ENCODE measurements around the gene PSMC3IP. TPM values are rescaled to one million over a fixed set of nuclear protein-coding genes. Genes with fewer than 3 reads are reported as not detected.
A peak's percentile ranks its signal among the peaks of the same experiment; 100 is the strongest.

The PSMC3IP gene
- total RNA-seq, 6 donors from 2014 or later: 1.9 to 6.8 (median 3.8) TPM; not detected in 1

- Histone ChIP-seq H3K36me3 (peaks cover 10 to 51% (median 44%) of the 10 kb centered on the region in 4 donors), H3K9me3 (no peaks in the 10 kb centered on the region), H3K27me3 (no peaks in the 10 kb centered on the region), H3K27ac (peak overlapping the region; percentile 96 to 99 (median 97)), H3K4me3 (peak overlapping the region in 1 of 4 donors; percentile 91), H3K4me1 (peaks cover 51 to 66% (median 54%) of the 10 kb centered on the region in 4 donors)
- no peak for DNase-seq
- no peak for ATAC-seq (ENCODE audit: low FRiP score in 2 of 2)
- TF ChIP-seq EP300 (IDR thresholded peaks at IDR 0.05) (no peak), POLR2AphosphoS5 (IDR thresholded peaks at IDR 0.05) (no peak), POLR2A (IDR thresholded peaks at IDR 0.05) (no peak)
- TF ChIP-seq, protein P1, sequence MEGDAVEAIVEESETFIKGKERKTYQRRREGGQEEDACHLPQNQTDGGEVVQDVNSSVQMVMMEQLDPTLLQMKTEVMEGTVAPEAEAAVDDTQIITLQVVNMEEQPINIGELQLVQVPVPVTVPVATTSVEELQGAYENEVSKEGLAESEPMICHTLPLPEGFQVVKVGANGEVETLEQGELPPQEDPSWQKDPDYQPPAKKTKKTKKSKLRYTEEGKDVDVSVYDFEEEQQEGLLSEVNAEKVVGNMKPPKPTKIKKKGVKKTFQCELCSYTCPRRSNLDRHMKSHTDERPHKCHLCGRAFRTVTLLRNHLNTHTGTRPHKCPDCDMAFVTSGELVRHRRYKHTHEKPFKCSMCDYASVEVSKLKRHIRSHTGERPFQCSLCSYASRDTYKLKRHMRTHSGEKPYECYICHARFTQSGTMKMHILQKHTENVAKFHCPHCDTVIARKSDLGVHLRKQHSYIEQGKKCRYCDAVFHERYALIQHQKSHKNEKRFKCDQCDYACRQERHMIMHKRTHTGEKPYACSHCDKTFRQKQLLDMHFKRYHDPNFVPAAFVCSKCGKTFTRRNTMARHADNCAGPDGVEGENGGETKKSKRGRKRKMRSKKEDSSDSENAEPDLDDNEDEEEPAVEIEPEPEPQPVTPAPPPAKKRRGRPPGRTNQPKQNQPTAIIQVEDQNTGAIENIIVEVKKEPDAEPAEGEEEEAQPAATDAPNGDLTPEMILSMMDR (IDR thresholded peaks at IDR 0.05): no peak
- WGBS, 2 donors: 95 to 97% methylated on average over 4 to 12 of the region's 16 CpGs
Measured at GRCh38 chr17:42565523-42566214, 11.9 kb downstream of the PSMC3IP start.

- Histone ChIP-seq H3K4me1 (peaks cover 51 to 73% (median 54%) of the 10 kb centered on the region in 4 donors), H3K9me3 (no peaks in the 10 kb centered on the region), H3K4me3 (no peak overlapping the region), H3K36me3 (peaks cover 6 to 44% (median 37%) of the 10 kb centered on the region in 4 donors), H3K27ac (peak overlapping the region in 3 of 4 donors; percentile 18 to 96 (median 25)), H3K27me3 (no peaks in the 10 kb centered on the region)
- TF ChIP-seq, protein P1 (IDR thresholded peaks at IDR 0.05): no peak
- no peak for TF ChIP-seq POLR2A (IDR thresholded peaks at IDR 0.05)
- TF ChIP-seq POLR2AphosphoS5 (IDR thresholded peaks at IDR 0.05): no peak
- TF ChIP-seq EP300 (IDR thresholded peaks at IDR 0.05): no peak
- 90 to 95% methylated on average over 12 to 15 of the region's 15 CpGs for WGBS, 2 donors
- no peak for DNase-seq
- ATAC-seq (ENCODE audit: low FRiP score in 2 of 2): no peak
Measured at GRCh38 chr17:42564815-42565522, 12.6 kb downstream of the PSMC3IP start.

- H3K27ac ChIP-seq: peak overlapping the region; percentile 18 to 96 (median 88)
- H3K36me3 ChIP-seq: peaks cover 0 to 34% (median 26%) of the 10 kb centered on the region in 4 donors
- no peaks in the 10 kb centered on the region for H3K27me3 ChIP-seq
- no peak for ATAC-seq (ENCODE audit: low FRiP score in 2 of 2)
- WGBS, 2 donors: 86 to 87% methylated on average over 9 of the region's 9 CpGs
- H3K4me3 ChIP-seq: peak overlapping the region in 1 of 4 donors; percentile 69
- peaks cover 53 to 79% (median 55%) of the 10 kb centered on the region in 4 donors for H3K4me1 ChIP-seq
- TF ChIP-seq EP300 (IDR thresholded peaks at IDR 0.05) (no peak), POLR2A (IDR thresholded peaks at IDR 0.05) (no peak), POLR2AphosphoS5 (IDR thresholded peaks at IDR 0.05) (no peak)
- no peaks in the 10 kb centered on the region for H3K9me3 ChIP-seq
- DNase-seq: no peak
Measured at GRCh38 chr17:42563950-42564349, 13.6 kb downstream of the PSMC3IP start.

DNA sequence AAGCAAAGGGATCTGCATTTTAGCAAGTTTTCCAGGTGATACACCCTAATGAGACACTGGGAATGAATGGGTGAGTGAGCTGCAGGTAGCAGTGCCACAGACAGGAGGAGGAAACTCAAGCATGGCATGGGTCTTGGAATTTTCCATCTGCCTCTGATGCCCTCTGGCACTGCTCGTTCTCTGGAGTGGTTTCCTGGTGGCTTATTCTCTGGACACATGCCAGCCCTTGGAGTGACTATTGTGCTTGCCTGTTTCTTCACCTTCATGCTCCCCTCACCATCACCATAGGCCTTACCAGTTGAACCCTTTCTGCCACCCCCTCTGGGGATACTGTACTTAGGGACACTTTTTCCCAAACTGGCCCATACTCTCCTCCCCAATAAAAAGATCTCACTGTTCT, 14.0 kb downstream of the PSMC3IP start:
- H3K4me3 ChIP-seq: peak overlapping the region in 2 of 4 donors; percentile 65 to 69
- H3K27ac ChIP-seq: peak overlapping the region; percentile 85 to 96 (median 88)
- DNase-seq (peak in 1 of 2 donors; percentile 73), ATAC-seq (ENCODE audit: low FRiP score in 2 of 2) (no peak)
- H3K36me3 ChIP-seq: peaks cover 0 to 30% (median 22%) of the 10 kb centered on the region in 4 donors
- H3K4me1 ChIP-seq: peaks cover 49 to 75% (median 53%) of the 10 kb centered on the region in 4 donors
- TF ChIP-seq POLR2AphosphoS5 (IDR thresholded peaks at IDR 0.05) (no peak), POLR2A (IDR thresholded peaks at IDR 0.05) (no peak), EP300 (IDR thresholded peaks at IDR 0.05) (no peak)
- TF ChIP-seq, protein P1 (IDR thresholded peaks at IDR 0.05): peak in 1 of 6 experiments; percentile 16
- 22 to 24% methylated on average over 1 of the region's 1 CpG for WGBS, 2 donors
- H3K9me3 ChIP-seq: no peaks in the 10 kb centered on the region
- no peaks in the 10 kb centered on the region for H3K27me3 ChIP-seq

DNA sequence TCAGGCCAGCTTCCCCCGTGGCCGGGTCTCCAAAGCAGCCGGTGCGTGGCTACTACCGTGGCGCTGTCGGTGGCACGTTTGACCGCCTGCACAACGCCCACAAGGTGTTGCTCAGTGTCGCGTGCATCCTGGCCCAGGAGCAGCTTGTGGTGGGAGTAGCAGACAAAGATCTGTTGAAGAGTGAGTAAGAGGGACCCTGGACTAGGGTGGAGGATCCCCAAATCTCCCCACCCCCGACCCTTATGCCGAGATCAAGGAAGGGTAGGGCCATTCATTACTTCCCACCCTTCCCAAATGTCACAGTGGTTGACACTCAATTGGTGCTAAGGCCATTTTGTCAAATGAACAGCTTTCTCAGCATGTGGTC, 14.4 kb downstream of the PSMC3IP start:
- Histone ChIP-seq H3K36me3 (peaks cover 0 to 26% (median 20%) of the 10 kb centered on the region in 4 donors), H3K4me3 (peak overlapping the region; percentile 65 to 97 (median 74)), H3K4me1 (peaks cover 45 to 71% (median 49%) of the 10 kb centered on the region in 4 donors), H3K27me3 (no peaks in the 10 kb centered on the region), H3K27ac (peak overlapping the region; percentile 85 to 90 (median 88)), H3K9me3 (no peaks in the 10 kb centered on the region)
- WGBS, 2 donors: 75 to 92% methylated on average over 2 to 14 of the region's 14 CpGs
- ATAC-seq (ENCODE audit: low FRiP score in 2 of 2) (no peak), DNase-seq (no peak)
- TF ChIP-seq POLR2AphosphoS5 (IDR thresholded peaks at IDR 0.05) (no peak), EP300 (IDR thresholded peaks at IDR 0.05) (no peak), POLR2A (IDR thresholded peaks at IDR 0.05) (no peak)
- TF ChIP-seq, protein P1 (IDR thresholded peaks at IDR 0.05): no peak

Data from upper lobe of left lung (tissue), 6 donors.